Heart right ventricle (tissue), 16 donors: ENCODE measurements around the gene MCF2L2. TPM values are rescaled to one million over a fixed set of nuclear protein-coding genes. Genes with fewer than 3 reads are reported as not detected.

Experiments
- ATAC-seq, 8 donors: fragments of 200-7000 bp; cut with Tn5 transposase; one replicate each; pipeline ENCODE4 v1.9.1; 2020; ENCODE audit warnings: mild to moderate bottlenecking in 8 of 8, moderate library complexity in 8 of 8, moderate number of reproducible peaks in 1 of 8
- DNase-seq, 2 donors: peaks; one replicate each; pipeline ENCODE4 v3.0.0-alpha.2; 2020
- H3K27ac ChIP-seq, 10 donors: fragments of 200-600 bp; sonication (generic) in 2 of 10; one replicate each; pipeline versions ENCODE4 v1.5.0 to v1.8.0; 2020 to 2022; ENCODE audit warnings: mild to moderate bottlenecking in 3 of 10
- H3K27me3 ChIP-seq, 7 donors: fragments of 200-600 bp; one replicate each; pipeline ENCODE4 v1.8.0; 2021 to 2022; ENCODE audit warnings: mild to moderate bottlenecking in 2 of 7
- H3K36me3 ChIP-seq, 9 donors: fragments of 200-600 bp; sonication (generic) in 1 of 9; one replicate each; pipeline versions ENCODE4 v1.5.0 to v1.8.0; 2020 to 2022; ENCODE audit warnings: mild to moderate bottlenecking in 2 of 9
- H3K4me1 ChIP-seq, 9 donors: fragments of 200-600 bp; sonication (generic) in 1 of 9; one replicate each; pipeline versions ENCODE4 v1.5.0 to v1.8.0; 2020 to 2022; ENCODE audit warnings: mild to moderate bottlenecking in 4 of 9
- H3K4me3 ChIP-seq, 10 donors: fragments of 200-600 bp; sonication (generic) in 2 of 10; one replicate each; pipeline versions ENCODE4 v1.5.0 to v1.8.0; 2020 to 2022; ENCODE audit warnings: mild to moderate bottlenecking in 7 of 10, moderate library complexity in 2 of 10
- H3K9me3 ChIP-seq, 11 donors: fragments of 200-600 bp in 10 of 11; sonication (generic) in 2 of 11; one replicate each; pipeline versions ENCODE4 v1.5.0 to v1.8.0; 2013 to 2022; ENCODE audit warnings: mild to moderate bottlenecking in 2 of 11, control low read depth in 1 of 11, moderate library complexity in 1 of 11
- WGBS, 2 donors: extraction: QIAGEN DNeasy Blood & Tissue Kit; methylation state at CpG; one replicate each; pipeline ENCODE4 v1.1.7; 2013; ENCODE audit warnings: inconsistent platforms in 1 of 2; 5-methylcytosine and 5-hydroxymethylcytosine counted together
- intact Hi-C, 10 donors: fragments of 100-400 bp; cut with DNase I; formaldehyde crosslinking; loops; one replicate each; pipeline versions ENCODE4 v1.11.1 to v1.14.2; 2022
- polyA plus RNA-seq, 2 donors: library from polyadenylated mRNA; stranded (reverse); fragments of 200-250 nt; gene quantifications; one replicate each; pipeline ENCODE4 v1.2.3, GENCODE V29; 2013
- total RNA-seq, 10 donors: library from RNA; stranded (reverse); fragmentation: NEBNext Ultra II Directional in 3 of 10; extraction: Animal tissue kit (Norgen Biotek cat#: 25700) in 3 of 10; gene quantifications; one replicate each; pipeline versions ENCODE4 v1.2.1 to v1.2.4, GENCODE V29; 2021 to 2023
- TF ChIP-seq, protein P1 (sequence below), 9 donors: fragments of 200-600 bp; sonication (generic) in 2 of 9; IDR thresholded peaks; one replicate each; pipeline versions ENCODE4 v1.5.0 to v1.8.0; 2021 to 2022; ENCODE audit warnings: antibody characterized with exemption in 9 of 9, mild to moderate bottlenecking in 5 of 9, moderate library complexity in 1 of 9
- donor health status: Arrhythmogenic right ventricular cardiomyopathy.
- donor health status: ischemic (EF 13 %, LVEDD 7.1; RV severe dilation, severe dysfunction).
- donor health status: healthy with polysubstance abuse.
- donor health status: DM: no; HTN: yes; CAD: no.
- donor health status: DM: no; HTN: no; CAD: no.
- donor health status: ischemic (EF 25% LVEDD 6.9; RV normal size, moderate dysfunction).
- donor health status: ischemic (EF 25% LVEDD 5.7; RV mildly dilated, moderate dysfunction).
- donor health status: healthy.
- donor health status: DM: yes; HTN: yes; CAD: no.
- donor health status: Ischemic cardiomyopathy.
- donor health status: ischemic (EF 35%, LVEDD 5.7; RV mildly dilated, moderate dysfunction).
- donor health status: nonischemic (EF 11% LVEDD 7.7; RV severe dilation, severe dysfunction).
- donor health status: DM: yes; HTN: yes; CAD: no.
- donor health status: PGD.
- donor health status: ischemic (EF 29% LVEDD 5.4; RV normal size, mild dysfunction).
- donor health status: nonischemic (EF 23%, LVEDD 6.1; RV moderate dilation, normal function).

Gene MCF2L2
- total and polyA plus RNA-seq, 12 donors, result 0.09 to 1.5 (median 0.40) TPM; not detected in 1

DNA sequence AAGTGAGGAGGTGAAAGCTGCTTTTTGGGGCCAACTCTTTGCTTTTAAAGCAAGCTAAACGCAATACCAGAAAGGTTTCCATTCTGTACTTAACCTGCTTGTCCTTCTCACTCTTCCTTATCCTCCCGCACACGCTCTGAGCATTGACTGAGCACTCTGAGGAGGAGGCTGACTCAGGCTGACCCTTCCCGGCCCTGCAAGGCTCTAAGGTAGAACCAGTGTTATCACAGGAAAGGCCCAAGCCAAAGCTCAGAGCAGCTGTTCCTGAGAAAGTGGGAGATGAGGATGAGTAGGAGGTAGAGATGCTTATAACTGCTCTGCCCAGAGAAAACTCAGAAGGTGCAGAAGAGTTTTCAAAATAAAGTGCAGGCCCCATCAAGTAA, 173.1 kb downstream of the MCF2L2 start:
- Histone ChIP-seq H3K27me3 (peaks cover 0 to 6% (median 0%) of the 10 kb centered on the region in 7 donors), H3K4me3 (peak overlapping the region in 8 of 10 donors; percentile 65 to 92 (median 81)), H3K9me3 (no peaks in the 10 kb centered on the region), H3K36me3 (peaks cover 0 to 6% (median 0%) of the 10 kb centered on the region in 9 donors), H3K4me1 (peaks cover 0 to 40% (median 0%) of the 10 kb centered on the region in 9 donors), H3K27ac (peak overlapping the region in 7 of 10 donors; percentile 90 to 97 (median 95))
- ATAC-seq (no peak), DNase-seq (no peak)
- TF ChIP-seq, protein P1, sequence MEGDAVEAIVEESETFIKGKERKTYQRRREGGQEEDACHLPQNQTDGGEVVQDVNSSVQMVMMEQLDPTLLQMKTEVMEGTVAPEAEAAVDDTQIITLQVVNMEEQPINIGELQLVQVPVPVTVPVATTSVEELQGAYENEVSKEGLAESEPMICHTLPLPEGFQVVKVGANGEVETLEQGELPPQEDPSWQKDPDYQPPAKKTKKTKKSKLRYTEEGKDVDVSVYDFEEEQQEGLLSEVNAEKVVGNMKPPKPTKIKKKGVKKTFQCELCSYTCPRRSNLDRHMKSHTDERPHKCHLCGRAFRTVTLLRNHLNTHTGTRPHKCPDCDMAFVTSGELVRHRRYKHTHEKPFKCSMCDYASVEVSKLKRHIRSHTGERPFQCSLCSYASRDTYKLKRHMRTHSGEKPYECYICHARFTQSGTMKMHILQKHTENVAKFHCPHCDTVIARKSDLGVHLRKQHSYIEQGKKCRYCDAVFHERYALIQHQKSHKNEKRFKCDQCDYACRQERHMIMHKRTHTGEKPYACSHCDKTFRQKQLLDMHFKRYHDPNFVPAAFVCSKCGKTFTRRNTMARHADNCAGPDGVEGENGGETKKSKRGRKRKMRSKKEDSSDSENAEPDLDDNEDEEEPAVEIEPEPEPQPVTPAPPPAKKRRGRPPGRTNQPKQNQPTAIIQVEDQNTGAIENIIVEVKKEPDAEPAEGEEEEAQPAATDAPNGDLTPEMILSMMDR (IDR thresholded peaks at IDR 0.05), result no peak
- intact Hi-C loops, result loop anchor here in 4 of 10 donors (10.0 kb wide), 4 partner anchors 49 to 129 kb away; no protein-coding TSS in a partner anchor
- WGBS, 2 donors, result 66 to 77% methylated on average over 4 of the region's 4 CpGs

DNA sequence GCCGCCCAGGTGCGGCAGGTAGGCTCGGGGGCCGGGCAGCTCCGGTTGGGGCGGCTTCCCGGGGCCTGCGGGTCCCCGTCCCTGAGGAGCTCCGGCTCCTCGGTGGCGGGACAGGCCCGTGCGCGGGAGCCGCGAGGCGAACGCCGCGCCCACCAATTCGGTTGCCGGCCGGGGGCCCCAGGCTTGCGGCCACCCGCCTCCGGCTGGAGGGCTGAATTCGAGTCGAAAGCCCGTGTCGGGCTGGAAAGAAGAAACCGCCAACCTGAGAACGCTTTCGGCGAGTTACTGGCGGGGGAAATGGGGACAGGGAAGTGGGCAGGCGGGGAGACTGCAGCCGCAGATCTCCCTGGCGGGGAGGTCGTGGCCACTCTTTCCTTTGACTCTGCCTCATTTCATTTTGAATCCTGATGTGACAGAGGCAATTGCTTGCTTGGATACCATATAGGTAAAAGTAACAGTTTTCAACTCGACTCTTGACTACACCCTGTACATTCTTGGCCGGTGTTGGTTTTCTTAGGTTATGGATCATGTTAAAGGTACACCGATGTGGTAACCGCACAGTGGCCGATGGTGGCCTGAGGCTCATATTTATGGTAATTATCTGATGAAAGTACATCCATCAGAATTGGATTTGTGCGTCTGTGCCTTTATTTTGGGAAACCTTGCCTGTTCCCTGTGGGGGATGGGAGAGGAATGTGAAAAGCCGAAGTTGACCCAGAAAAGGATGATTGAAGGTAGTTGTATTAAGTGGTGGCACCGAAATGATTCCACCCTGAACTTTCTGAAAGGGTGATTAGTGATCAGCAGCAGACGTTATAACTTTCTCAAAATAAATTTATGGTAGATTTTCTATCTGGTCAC, 173.7 kb downstream of the MCF2L2 start:
- intact Hi-C loops, result loop anchor here in 6 of 10 donors (5.0 to 10.0 kb wide), 10 partner anchors 33 to 130 kb away; no protein-coding TSS in a partner anchor
- ATAC-seq (peak in 5 of 8 donors; percentile 7 to 26 (median 15)), DNase-seq (no peak)
- Histone ChIP-seq H3K9me3 (no peaks in the 10 kb centered on the region), H3K27ac (peak overlapping the region; percentile 83 to 97 (median 90)), H3K4me1 (peaks cover 0 to 36% (median 0%) of the 10 kb centered on the region in 9 donors), H3K36me3 (peaks cover 0 to 6% (median 0%) of the 10 kb centered on the region in 9 donors), H3K4me3 (peak overlapping the region; percentile 65 to 92 (median 80)), H3K27me3 (peaks cover 0 to 6% (median 0%) of the 10 kb centered on the region in 7 donors)
- TF ChIP-seq, protein P1 (IDR thresholded peaks at IDR 0.05), result no peak
- 16 to 17% methylated on average over 44 to 49 of the region's 49 CpGs for WGBS, 2 donors

DNA sequence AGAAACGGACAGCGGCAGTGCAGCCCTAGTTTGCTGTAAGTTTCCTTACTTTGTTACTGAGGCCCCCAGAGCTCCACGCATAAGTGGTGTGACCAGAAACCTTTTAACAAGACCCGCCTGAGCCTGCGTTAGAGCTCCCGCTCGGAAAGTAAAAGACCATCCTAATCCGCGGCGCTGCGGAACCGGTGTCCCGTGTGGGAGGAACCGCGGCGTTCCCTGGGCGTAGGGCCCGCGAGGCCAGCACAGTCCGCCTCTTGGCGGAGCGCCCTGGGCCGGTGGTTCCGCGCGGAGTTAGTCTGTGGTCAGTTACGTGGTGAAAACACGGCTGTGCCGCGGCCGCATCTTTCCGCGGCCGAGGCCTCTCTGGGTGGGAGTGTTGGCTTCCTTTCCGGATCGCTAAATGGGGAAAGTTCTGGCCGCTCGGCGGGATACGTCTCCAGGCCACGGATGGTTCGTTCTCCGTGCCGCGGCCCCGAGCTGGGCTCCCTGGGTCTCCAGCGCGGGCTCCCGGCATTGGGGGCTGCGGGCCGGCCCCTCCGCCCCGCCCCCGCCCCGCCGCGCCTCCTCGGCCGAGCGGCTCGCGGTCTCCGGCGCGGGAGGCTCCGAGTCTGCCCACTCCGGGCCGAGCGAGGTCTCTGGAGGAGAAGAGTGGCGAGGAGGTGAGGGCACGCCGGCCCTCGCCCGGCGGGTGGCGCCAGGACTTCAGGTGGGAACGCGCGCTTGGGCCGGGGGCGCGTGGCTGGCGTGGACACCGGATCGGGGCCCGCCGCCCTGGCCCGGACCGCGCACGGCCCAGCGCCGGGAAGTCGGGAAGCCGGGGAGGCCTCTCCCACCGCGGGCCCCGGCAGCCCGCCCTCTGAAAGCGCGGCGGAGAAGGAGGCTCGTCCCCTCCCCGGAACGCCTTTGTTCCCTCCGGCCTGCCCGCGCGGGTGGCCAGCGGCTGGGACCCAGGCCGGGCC, 174.6 kb downstream of the MCF2L2 start:
- Histone ChIP-seq H3K36me3 (peaks cover 0 to 6% (median 0%) of the 10 kb centered on the region in 9 donors), H3K27ac (peak overlapping the region; percentile 83 to 97 (median 90)), H3K9me3 (no peaks in the 10 kb centered on the region), H3K4me3 (peak overlapping the region; percentile 65 to 92 (median 80)), H3K4me1 (peaks cover 0 to 27% (median 0%) of the 10 kb centered on the region in 9 donors), H3K27me3 (peaks cover 0 to 6% (median 0%) of the 10 kb centered on the region in 7 donors)
- ATAC-seq (peak; percentile 83 to 93 (median 90)), DNase-seq (peak; percentile 80 to 81)
- WGBS, 2 donors, result 0% methylated on average over 72 to 111 of the region's 111 CpGs
- intact Hi-C loops, result loop anchor here in 6 of 10 donors (5.0 to 10.0 kb wide), 10 partner anchors 33 to 131 kb away; no protein-coding TSS in a partner anchor
- TF ChIP-seq, protein P1 (IDR thresholded peaks at IDR 0.05), result peak in 3 of 9 donors; percentile 25 to 40 (median 26)
